Measurements from ENCODE around the gene STK4.

DNA sequence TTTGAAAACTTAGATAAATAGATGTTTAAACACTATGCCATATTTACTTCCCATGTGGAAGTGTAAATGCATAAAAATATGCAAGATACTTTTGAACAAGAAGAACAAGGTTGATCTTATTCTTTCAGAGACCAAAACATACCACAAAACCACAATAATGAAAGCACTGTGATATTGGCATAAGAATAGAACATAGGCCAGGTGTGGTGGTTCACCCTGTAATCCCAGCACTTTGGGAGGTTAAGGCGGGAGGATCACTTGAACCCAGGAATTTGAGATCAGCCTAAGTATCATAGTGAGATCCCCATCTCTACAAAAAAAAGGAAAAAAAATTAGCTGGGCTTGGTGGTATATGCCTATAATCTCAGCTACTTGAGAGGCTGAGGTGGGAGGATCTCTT is 68.1 kb downstream of the STK4 start:
- TF ChIP-seq POLR2AphosphoS5 (IDR thresholded peaks at IDR 0.05; ENCODE audit: insufficient read depth in 1 of 2, low read depth in 1 of 2) (no peak), POLR2A (IDR thresholded peaks at IDR 0.05) (no peak)

All from vagina (tissue), 2 donors.